Measurements from ENCODE around the gene CRISPLD2. TPM values are rescaled to one million over a fixed set of nuclear protein-coding genes. Genes with fewer than 3 reads are reported as not detected.
A peak's percentile ranks its signal among the peaks of the same experiment; 100 is the strongest.
"Not testable (repeated sequence)": the region's sequence is repeated elsewhere in the genome, so short reads cannot be mapped to it uniquely, and the experiment has no call there.

Gene CRISPLD2
- total RNA-seq, 1 donor from 2014 or later, result 34.9 TPM

GRCh38 chr16:84827131-84827574, 7.4 kb downstream of the CRISPLD2 start:
- no peak for TF ChIP-seq CTCF (IDR thresholded peaks at IDR 0.05)
- DNase-seq, result no peak
- Histone ChIP-seq H3K4me3 (no peak overlapping the region), H3K4me1 (peaks cover 38% of the 10 kb centered on the region), H3K27me3 (ENCODE audit: low read depth) (peaks cover 8% of the 10 kb centered on the region), H3K36me3 (no peaks in the 10 kb centered on the region), H3K9me3 (no peaks in the 10 kb centered on the region), H3K27ac (peak overlapping the region; percentile 66)
- ATAC-seq, result peak in 1 of 2 donors; percentile 3
- intact Hi-C loops (cut with DNase I), result no loop called here

- Histone ChIP-seq H3K9me3 (no peaks in the 10 kb centered on the region), H3K36me3 (no peaks in the 10 kb centered on the region), H3K27me3 (ENCODE audit: low read depth) (peaks cover 6% of the 10 kb centered on the region), H3K4me1 (peaks cover 38% of the 10 kb centered on the region), H3K4me3 (no peak overlapping the region), H3K27ac (peak overlapping the region; percentile 66)
- no peak for TF ChIP-seq CTCF (IDR thresholded peaks at IDR 0.05)
- no peak for ATAC-seq
- intact Hi-C loops (cut with DNase I), result no loop called here
- DNase-seq, result no peak
Observed at GRCh38 chr16:84827897-84828296, 8.1 kb downstream of the CRISPLD2 start.

- no peak for TF ChIP-seq CTCF (IDR thresholded peaks at IDR 0.05)
- DNase-seq, result no peak
- Histone ChIP-seq H3K4me1 (peaks cover 37% of the 10 kb centered on the region), H3K9me3 (no peaks in the 10 kb centered on the region), H3K27ac (peak overlapping the region; percentile 66), H3K27me3 (ENCODE audit: low read depth) (peaks cover 2% of the 10 kb centered on the region), H3K36me3 (no peaks in the 10 kb centered on the region), H3K4me3 (no peak overlapping the region)
- intact Hi-C loops (cut with DNase I), result no loop called here
- ATAC-seq, result no peak
Observed at GRCh38 chr16:84828322-84828721, 8.5 kb downstream of the CRISPLD2 start.

- intact Hi-C loops (cut with DNase I), result no loop called here
- TF ChIP-seq CTCF (IDR thresholded peaks at IDR 0.05), result no peak
- Histone ChIP-seq H3K27me3 (ENCODE audit: low read depth) (no peaks in the 10 kb centered on the region), H3K9me3 (no peaks in the 10 kb centered on the region), H3K4me1 (peaks cover 33% of the 10 kb centered on the region), H3K27ac (peak overlapping the region; percentile 50), H3K4me3 (no peak overlapping the region), H3K36me3 (no peaks in the 10 kb centered on the region)
- DNase-seq (no peak), ATAC-seq (peak in 1 of 2 donors; percentile 20)
Observed at GRCh38 chr16:84829168-84829965, 9.6 kb downstream of the CRISPLD2 start.

- DNase-seq (no peak), ATAC-seq (no peak)
- H3K27me3 ChIP-seq (ENCODE audit: low read depth), result no peaks in the 10 kb centered on the region
- no peaks in the 10 kb centered on the region for H3K9me3 ChIP-seq
- no peak overlapping the region for H3K4me3 ChIP-seq
- no peak for TF ChIP-seq CTCF (IDR thresholded peaks at IDR 0.05)
- intact Hi-C loops (cut with DNase I), result no loop called here
- H3K4me1 ChIP-seq, result peaks cover 31% of the 10 kb centered on the region
- peak overlapping the region; percentile 75 for H3K27ac ChIP-seq
- no peaks in the 10 kb centered on the region for H3K36me3 ChIP-seq
Observed at GRCh38 chr16:84830765-84831384, 11.1 kb downstream of the CRISPLD2 start.

- H3K4me3 ChIP-seq; H3K27me3 ChIP-seq (ENCODE audit: low read depth); H3K36me3 ChIP-seq; DNase-seq; intact Hi-C loops (cut with DNase I); ATAC-seq; H3K9me3 ChIP-seq: not testable (repeated sequence)
- Histone ChIP-seq H3K4me1 (peaks cover 31% of the 10 kb centered on the region), H3K27ac (peak overlapping the region; percentile 75)
Observed at GRCh38 chr16:84831728-84832127, 11.9 kb downstream of the CRISPLD2 start.
